Ammon's horn (tissue), 1 donor: ENCODE data around the gene SLC6A18.

Experiments used
- DNase-seq: peaks from one replicate; pipeline ENCODE4 v3.0.0-alpha.2; 2016; ENCODE audit warnings: low spot score

The SLC6A18 gene

DNA sequence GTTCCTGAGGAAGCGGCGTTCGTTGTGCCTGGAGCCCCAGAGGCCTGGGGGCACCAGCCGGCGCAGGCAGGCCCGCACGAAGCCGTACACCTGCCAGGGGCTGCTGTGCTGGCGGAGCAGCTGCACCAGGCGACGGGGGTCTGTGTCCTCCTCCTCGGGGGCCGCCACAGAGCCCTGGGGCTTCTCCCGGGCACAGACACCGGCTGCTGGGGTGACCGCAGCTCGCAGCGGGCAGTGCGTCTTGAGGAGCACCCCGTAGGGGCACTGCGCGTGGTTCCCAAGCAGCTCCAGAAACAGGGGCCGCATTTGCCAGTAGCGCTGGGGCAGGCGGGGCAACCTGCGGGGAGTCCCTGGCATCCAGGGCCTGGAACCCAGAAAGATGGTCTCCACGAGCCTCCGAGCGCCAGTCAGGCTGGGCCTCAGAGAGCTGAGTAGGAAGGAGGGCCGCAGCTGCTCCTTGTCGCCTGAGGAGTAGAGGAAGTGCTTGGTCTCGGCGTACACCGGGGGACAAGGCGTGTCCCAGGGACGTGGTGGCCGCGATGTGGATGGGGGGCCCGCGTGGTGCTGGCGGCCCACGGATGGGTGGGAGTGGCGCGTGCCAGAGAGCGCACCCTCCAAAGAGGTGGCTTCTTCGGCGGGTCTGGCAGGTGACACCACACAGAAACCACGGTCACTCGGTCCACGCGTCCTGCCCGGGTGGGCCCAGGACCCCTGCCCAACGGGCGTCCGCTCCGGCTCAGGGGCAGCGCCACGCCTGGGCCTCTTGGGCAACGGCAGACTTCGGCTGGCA is 68.4 kb downstream of the SLC6A18 start:
- no peak for DNase-seq

DNA sequence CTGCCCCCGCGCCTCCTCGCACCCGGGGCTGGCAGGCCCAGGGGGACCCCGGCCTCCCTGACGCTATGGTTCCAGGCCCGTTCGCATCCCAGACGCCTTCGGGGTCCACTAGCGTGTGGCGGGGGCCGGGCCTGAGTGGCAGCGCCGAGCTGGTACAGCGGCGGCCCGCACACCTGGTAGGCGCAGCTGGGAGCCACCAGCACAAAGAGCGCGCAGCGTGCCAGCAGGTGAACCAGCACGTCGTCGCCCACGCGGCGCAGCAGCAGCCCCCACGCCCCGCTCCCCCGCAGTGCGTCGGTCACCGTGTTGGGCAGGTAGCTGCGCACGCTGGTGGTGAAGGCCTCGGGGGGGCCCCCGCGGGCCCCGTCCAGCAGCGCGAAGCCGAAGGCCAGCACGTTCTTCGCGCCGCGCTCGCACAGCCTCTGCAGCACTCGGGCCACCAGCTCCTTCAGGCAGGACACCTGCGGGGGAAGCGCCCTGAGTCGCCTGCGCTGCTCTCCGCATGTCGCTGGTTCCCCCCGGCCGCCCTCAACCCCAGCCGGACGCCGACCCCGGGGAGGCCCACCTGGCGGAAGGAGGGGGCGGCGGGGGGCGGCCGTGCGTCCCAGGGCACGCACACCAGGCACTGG is 69.1 kb downstream of the SLC6A18 start:
- no peak for DNase-seq

DNA sequence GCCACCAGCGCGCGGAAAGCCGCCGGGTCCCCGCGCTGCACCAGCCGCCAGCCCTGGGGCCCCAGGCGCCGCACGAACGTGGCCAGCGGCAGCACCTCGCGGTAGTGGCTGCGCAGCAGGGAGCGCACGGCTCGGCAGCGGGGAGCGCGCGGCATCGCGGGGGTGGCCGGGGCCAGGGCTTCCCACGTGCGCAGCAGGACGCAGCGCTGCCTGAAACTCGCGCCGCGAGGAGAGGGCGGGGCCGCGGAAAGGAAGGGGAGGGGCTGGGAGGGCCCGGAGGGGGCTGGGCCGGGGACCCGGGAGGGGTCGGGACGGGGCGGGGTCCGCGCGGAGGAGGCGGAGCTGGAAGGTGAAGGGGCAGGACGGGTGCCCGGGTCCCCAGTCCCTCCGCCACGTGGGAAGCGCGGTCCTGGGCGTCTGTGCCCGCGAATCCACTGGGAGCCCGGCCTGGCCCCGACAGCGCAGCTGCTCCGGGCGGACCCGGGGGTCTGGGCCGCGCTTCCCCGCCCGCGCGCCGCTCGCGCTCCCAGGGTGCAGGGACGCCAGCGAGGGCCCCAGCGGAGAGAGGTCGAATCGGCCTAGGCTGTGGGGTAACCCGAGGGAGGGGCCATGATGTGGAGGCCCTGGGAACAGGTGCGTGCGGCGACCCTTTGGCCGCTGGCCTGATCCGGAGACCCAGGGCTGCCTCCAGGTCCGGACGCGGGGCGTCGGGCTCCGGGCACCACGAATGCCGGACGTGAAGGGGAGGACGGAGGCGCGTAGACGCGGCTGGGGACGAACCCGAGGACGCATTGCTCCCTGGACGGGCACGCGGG is 69.9 kb downstream of the SLC6A18 start, which contains the start of gene TERT:
Gene TERT (minus strand): TSS at position 234 of the 815 bp plus-strand sequence. CDS start 79 bp downstream, at position 155.
- DNase-seq: no peak

DNA sequence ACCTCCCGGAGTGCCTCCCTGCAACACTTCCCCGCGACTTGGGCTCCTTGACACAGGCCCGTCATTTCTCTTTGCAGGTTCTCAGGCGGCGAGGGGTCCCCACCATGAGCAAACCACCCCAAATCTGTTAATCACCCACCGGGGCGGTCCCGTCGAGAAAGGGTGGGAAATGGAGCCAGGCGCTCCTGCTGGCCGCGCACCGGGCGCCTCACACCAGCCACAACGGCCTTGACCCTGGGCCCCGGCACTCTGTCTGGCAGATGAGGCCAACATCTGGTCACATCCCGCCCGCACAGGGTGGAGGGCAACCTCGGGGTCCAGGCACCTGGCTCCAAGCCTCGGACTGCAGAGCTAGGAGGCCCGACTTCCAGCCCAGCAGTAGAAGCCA is 70.5 kb downstream of the SLC6A18 start:
- DNase-seq: no peak
